Astrocyte (in vitro differentiated cells and primary cell): ENCODE data around the gene LRRC4C. TPM values are rescaled to one million over a fixed set of nuclear protein-coding genes. Genes with fewer than 3 reads are reported as not detected.

Experiments used
- DNase-seq: peaks from one replicate; pipeline ENCODE4 v3.0.0-alpha.2; 2010; ENCODE audit warnings: low read depth
- FAIRE-seq: peaks from 2 replicates; lab custom pipeline; 2011; peaks lifted over from hg19 to GRCh38; lab: Jason Lieb, UNC
- H2AFZ ChIP-seq: 2 replicates; pipeline ENCODE4 v1.6.0; 2012; ENCODE audit warnings: low read depth, low read length, inconsistent platforms
- H3K27ac ChIP-seq: 2 replicates; pipeline ENCODE4 v1.5.1; 2011; ENCODE audit warnings: low read depth, low read length, inconsistent platforms
- H3K27me3 ChIP-seq: 2 replicates; pipeline ENCODE4 v1.6.0; 2011; ENCODE audit warnings: low read length, inconsistent platforms; ENCODE audit not compliant: insufficient read depth
- H3K36me3 ChIP-seq: 2 replicates; pipeline ENCODE4 v1.5.1; 2011; ENCODE audit warnings: low read length, inconsistent platforms; ENCODE audit not compliant: insufficient read depth
- H3K4me1 ChIP-seq: 2 replicates; pipeline ENCODE4 v1.5.1; 2011; ENCODE audit warnings: low read length, inconsistent platforms; ENCODE audit not compliant: insufficient read depth
- H3K4me2 ChIP-seq: 2 replicates; pipeline ENCODE4 v1.6.0; 2012; ENCODE audit warnings: low read length, inconsistent platforms
- H3K4me3 ChIP-seq: 2 replicates; pipeline ENCODE4 v1.5.1; 2011; ENCODE audit warnings: low read depth, mild to moderate bottlenecking, low read length, inconsistent platforms; ENCODE audit not compliant: insufficient read depth
- H3K79me2 ChIP-seq: 2 replicates; pipeline ENCODE4 v1.6.0; 2012; ENCODE audit warnings: mild to moderate bottlenecking, low read length, inconsistent platforms; ENCODE audit not compliant: insufficient read depth
- H3K9ac ChIP-seq: 2 replicates; pipeline ENCODE4 v1.6.0; 2012; ENCODE audit warnings: mild to moderate bottlenecking, low read length, inconsistent platforms
- H3K9me3 ChIP-seq: 2 replicates; pipeline ENCODE4 v1.5.1; 2012; ENCODE audit warnings: low read depth, mild to moderate bottlenecking, low read length, inconsistent platforms; ENCODE audit not compliant: insufficient read depth
- H4K20me1 ChIP-seq: 2 replicates; pipeline ENCODE4 v1.6.0; 2012; ENCODE audit warnings: low read length, inconsistent platforms; ENCODE audit not compliant: insufficient read depth
- H3K27ac Mint-ChIP-seq: one replicate; pipeline ENCODE4 v1.8.0; 2021; ENCODE audit warnings: mild to moderate bottlenecking, mixed read lengths; ENCODE audit not compliant: unreplicated experiment
- H3K27me3 Mint-ChIP-seq: one replicate; pipeline ENCODE4 v1.8.0; 2021; ENCODE audit warnings: low read depth, mixed read lengths; ENCODE audit not compliant: unreplicated experiment
- H3K36me3 Mint-ChIP-seq: one replicate; pipeline ENCODE4 v1.8.0; 2021; ENCODE audit warnings: low read depth, mixed read lengths; ENCODE audit not compliant: unreplicated experiment
- H3K4me1 Mint-ChIP-seq: one replicate; pipeline ENCODE4 v1.8.0; 2021; ENCODE audit warnings: low read depth, mixed read lengths; ENCODE audit not compliant: unreplicated experiment
- H3K4me3 Mint-ChIP-seq: one replicate; pipeline ENCODE4 v1.8.0; 2021; ENCODE audit warnings: mild to moderate bottlenecking, moderate library complexity, mixed read lengths; ENCODE audit not compliant: unreplicated experiment
- H3K9me3 Mint-ChIP-seq: one replicate; pipeline ENCODE4 v1.8.0; 2021; ENCODE audit warnings: mild to moderate bottlenecking, mixed read lengths; ENCODE audit not compliant: unreplicated experiment
- CTCF ChIP-seq: IDR thresholded peaks from 2 replicates; pipeline ENCODE4 v1.5.1; 2011; ENCODE audit warnings: low read depth, mild to moderate bottlenecking, inconsistent platforms, low read length, moderate library complexity; ENCODE audit not compliant: insufficient read depth
- EZH2 ChIP-seq: IDR thresholded peaks from 2 replicates; pipeline ENCODE4 v1.6.1; 2012; ENCODE audit warnings: mild to moderate bottlenecking, low read length, inconsistent platforms; ENCODE audit not compliant: insufficient read depth
- total RNA-seq: library from RNA; stranded (reverse); gene quantifications from 2 replicates; pipeline ENCODE4 v1.2.1, GENCODE V29; 2021

LRRC4C gene
- total RNA-seq, 1 donor from 2014 or later: 9.0 TPM

GRCh38 chr11:41309716-41310115 is 149.7 kb downstream of the LRRC4C start:
- Histone ChIP-seq H4K20me1 (no peaks in the 10 kb centered on the region), H3K79me2 (no peaks in the 10 kb centered on the region), H2AFZ (no peak overlapping the region), H3K9ac (no peak overlapping the region), H3K27me3 (no peaks in the 10 kb centered on the region), H3K27ac (no peak overlapping the region), H3K4me3 (no peak overlapping the region), H3K4me1 (peaks cover 8% of the 10 kb centered on the region), H3K4me2 (no peak overlapping the region), H3K9me3 (no peaks in the 10 kb centered on the region), H3K36me3 (no peaks in the 10 kb centered on the region)
- peaks cover 23% of the 10 kb centered on the region for H3K4me1 Mint-ChIP-seq
- H3K27ac Mint-ChIP-seq: no peak overlapping the region
- TF ChIP-seq EZH2 (no peak), CTCF (no peak)
- H3K27me3 Mint-ChIP-seq: no peaks in the 10 kb centered on the region
- no peaks in the 10 kb centered on the region for H3K36me3 Mint-ChIP-seq
- no peak overlapping the region for H3K4me3 Mint-ChIP-seq
- DNase-seq: no peak
- no peak for FAIRE-seq
- H3K9me3 Mint-ChIP-seq: peaks cover 2% of the 10 kb centered on the region

- Histone ChIP-seq H3K27me3 (no peaks in the 10 kb centered on the region), H3K4me3 (no peak overlapping the region), H3K9me3 (no peaks in the 10 kb centered on the region), H3K36me3 (no peaks in the 10 kb centered on the region), H4K20me1 (no peaks in the 10 kb centered on the region), H3K79me2 (no peaks in the 10 kb centered on the region), H3K4me1 (peaks cover 8% of the 10 kb centered on the region), H2AFZ (no peak overlapping the region), H3K9ac (no peak overlapping the region), H3K27ac (no peak overlapping the region), H3K4me2 (no peak overlapping the region)
- H3K9me3 Mint-ChIP-seq: peaks cover 2% of the 10 kb centered on the region
- DNase-seq: no peak
- H3K4me1 Mint-ChIP-seq: peaks cover 23% of the 10 kb centered on the region
- FAIRE-seq: no peak
- no peaks in the 10 kb centered on the region for H3K36me3 Mint-ChIP-seq
- no peaks in the 10 kb centered on the region for H3K27me3 Mint-ChIP-seq
- no peak overlapping the region for H3K4me3 Mint-ChIP-seq
- TF ChIP-seq CTCF (no peak), EZH2 (no peak)
- no peak overlapping the region for H3K27ac Mint-ChIP-seq
Measured at GRCh38 chr11:41309111-41309522, 150.3 kb downstream of the LRRC4C start.

- Histone ChIP-seq H3K79me2 (no peaks in the 10 kb centered on the region), H2AFZ (no peak overlapping the region), H3K9ac (no peak overlapping the region), H3K9me3 (no peaks in the 10 kb centered on the region), H3K4me2 (no peak overlapping the region), H3K4me3 (no peak overlapping the region), H3K36me3 (no peaks in the 10 kb centered on the region), H3K4me1 (peaks cover 8% of the 10 kb centered on the region), H3K27ac (no peak overlapping the region), H4K20me1 (no peaks in the 10 kb centered on the region), H3K27me3 (no peaks in the 10 kb centered on the region)
- Mint-ChIP-seq H3K4me1 (peaks cover 23% of the 10 kb centered on the region), H3K36me3 (no peaks in the 10 kb centered on the region), H3K9me3 (peaks cover 2% of the 10 kb centered on the region), H3K27ac (no peak overlapping the region), H3K27me3 (no peaks in the 10 kb centered on the region), H3K4me3 (no peak overlapping the region)
- DNase-seq: no peak
- TF ChIP-seq EZH2 (no peak), CTCF (no peak)
- no peak for FAIRE-seq
Measured at GRCh38 chr11:41308286-41308685, 151.2 kb downstream of the LRRC4C start.
